ENCODE measurements around the gene TOMM40. TPM values are rescaled to one million over a fixed set of nuclear protein-coding genes. Genes with fewer than 3 reads are reported as not detected.

Gene TOMM40
- total and polyA plus RNA-seq, 2 experiments from 2014 or later: 52.9 to 54.6 TPM

- 87 to 90% methylated on average over 4 to 6 of the region's 6 CpGs for WGBS, 2 experiments (ENCODE audit: low coverage in 1 of 2, low lambda C conversion rate in 2 of 2, missing lambda C conversion rate in 2 of 2)
- Histone ChIP-seq H3K27me3 (replicated peaks; ENCODE audit: insufficient read depth) (no peaks in the 10 kb centered on the region), H2AFZ (no peak overlapping the region), H3K9me3 (ENCODE audit: low read depth) (no peaks in the 10 kb centered on the region), H3K27ac (no peak overlapping the region), H3K9ac (no peak overlapping the region), H3K4me1 (ENCODE audit: insufficient read depth) (peaks cover 9% of the 10 kb centered on the region), H3K9me2 (ENCODE audit: insufficient read depth) (no peaks in the 10 kb centered on the region), H3K4me3 (no peak overlapping the region), H3K79me2 (ENCODE audit: insufficient read depth) (peaks cover 49% of the 10 kb centered on the region), H3K36me3 (ENCODE audit: low read depth) (no peaks in the 10 kb centered on the region), H3F3A (ENCODE audit: insufficient read depth) (peaks cover 12% of the 10 kb centered on the region), H4K20me1 (ENCODE audit: insufficient read depth) (no peaks in the 10 kb centered on the region), H3K4me2 (ENCODE audit: unreplicated experiment) (no peak overlapping the region)
- in situ Hi-C loops (cut with MboI): no loop called here
- TF ChIP-seq EZH2 (IDR thresholded peaks at IDR 0.05; ENCODE audit: insufficient read depth, poor library complexity, severe bottlenecking) (no peak), EZH2phosphoT487 (IDR thresholded peaks at IDR 0.05; ENCODE audit: insufficient read depth, low read depth) (no peak)
- peak; percentile 22 for DNase-seq
Observed at GRCh38 chr19:44894052-44894400, 3.0 kb downstream of the TOMM40 start.

- no peaks in the 10 kb centered on the region for H4K20me1 ChIP-seq (ENCODE audit: insufficient read depth)
- no peak overlapping the region for H3K4me3 ChIP-seq
- H3K79me2 ChIP-seq (ENCODE audit: insufficient read depth): peaks cover 49% of the 10 kb centered on the region
- in situ Hi-C loops (cut with MboI): no loop called here
- no peak overlapping the region for H3K9ac ChIP-seq
- no peaks in the 10 kb centered on the region for H3K36me3 ChIP-seq (ENCODE audit: low read depth)
- H3K27ac ChIP-seq: no peak overlapping the region
- H2AFZ ChIP-seq: no peak overlapping the region
- TF ChIP-seq EZH2 (IDR thresholded peaks at IDR 0.05; ENCODE audit: insufficient read depth, poor library complexity, severe bottlenecking): no peak
- TF ChIP-seq EZH2phosphoT487 (IDR thresholded peaks at IDR 0.05; ENCODE audit: insufficient read depth, low read depth): no peak
- H3K9me2 ChIP-seq (ENCODE audit: insufficient read depth): no peaks in the 10 kb centered on the region
- no peak for DNase-seq
- peaks cover 5% of the 10 kb centered on the region for H3K4me1 ChIP-seq (ENCODE audit: insufficient read depth)
- no peaks in the 10 kb centered on the region for H3K27me3 ChIP-seq (replicated peaks; ENCODE audit: insufficient read depth)
- H3K4me2 ChIP-seq (ENCODE audit: unreplicated experiment): no peak overlapping the region
- WGBS, 2 experiments (ENCODE audit: low coverage in 1 of 2, low lambda C conversion rate in 2 of 2, missing lambda C conversion rate in 2 of 2): 71 to 78% methylated on average over 9 of the region's 9 CpGs
- H3F3A ChIP-seq (ENCODE audit: insufficient read depth): peaks cover 2% of the 10 kb centered on the region
- no peaks in the 10 kb centered on the region for H3K9me3 ChIP-seq (ENCODE audit: low read depth)
Observed at GRCh38 chr19:44894946-44895345, 3.9 kb downstream of the TOMM40 start.

GRCh38 chr19:44897835-44898234, 6.8 kb downstream of the TOMM40 start:
- Histone ChIP-seq H3F3A (ENCODE audit: insufficient read depth) (no peaks in the 10 kb centered on the region), H3K79me2 (ENCODE audit: insufficient read depth) (peaks cover 31% of the 10 kb centered on the region), H3K9ac (no peak overlapping the region), H3K27ac (no peak overlapping the region), H4K20me1 (ENCODE audit: insufficient read depth) (no peaks in the 10 kb centered on the region), H2AFZ (no peak overlapping the region), H3K4me3 (no peak overlapping the region), H3K9me3 (ENCODE audit: low read depth) (no peaks in the 10 kb centered on the region), H3K36me3 (ENCODE audit: low read depth) (no peaks in the 10 kb centered on the region; the same call in 1 of the 2 replicates), H3K4me2 (ENCODE audit: unreplicated experiment) (no peak overlapping the region), H3K4me1 (ENCODE audit: insufficient read depth) (no peaks in the 10 kb centered on the region; the same call in 1 of the 2 replicates), H3K9me2 (ENCODE audit: insufficient read depth) (no peaks in the 10 kb centered on the region), H3K27me3 (replicated peaks; ENCODE audit: insufficient read depth) (no peaks in the 10 kb centered on the region)
- DNase-seq: peak; percentile 10
- no peak for TF ChIP-seq EZH2phosphoT487 (IDR thresholded peaks at IDR 0.05; ENCODE audit: insufficient read depth, low read depth)
- TF ChIP-seq EZH2 (IDR thresholded peaks at IDR 0.05; ENCODE audit: insufficient read depth, poor library complexity, severe bottlenecking): no peak
- WGBS, 2 experiments (ENCODE audit: low coverage in 1 of 2, low lambda C conversion rate in 2 of 2, missing lambda C conversion rate in 2 of 2): 81 to 82% methylated on average over 7 to 8 of the region's 8 CpGs
- in situ Hi-C loops (cut with MboI): no loop called here

GRCh38 chr19:44900328-44901244, 9.5 kb downstream of the TOMM40 start:
- Histone ChIP-seq H2AFZ (no peak overlapping the region), H3K4me2 (ENCODE audit: unreplicated experiment) (no peak overlapping the region), H3K27ac (no peak overlapping the region), H3K9me3 (ENCODE audit: low read depth) (no peaks in the 10 kb centered on the region), H3K4me3 (no peak overlapping the region), H3F3A (ENCODE audit: insufficient read depth) (no peaks in the 10 kb centered on the region), H3K79me2 (ENCODE audit: insufficient read depth) (peaks cover 11% of the 10 kb centered on the region; the same call in 1 of the 2 replicates), H3K4me1 (ENCODE audit: insufficient read depth) (no peaks in the 10 kb centered on the region; the same call in 1 of the 2 replicates), H3K9ac (no peak overlapping the region), H3K36me3 (ENCODE audit: low read depth) (no peaks in the 10 kb centered on the region; the same call in 1 of the 2 replicates), H4K20me1 (ENCODE audit: insufficient read depth) (no peaks in the 10 kb centered on the region), H3K9me2 (ENCODE audit: insufficient read depth) (no peaks in the 10 kb centered on the region), H3K27me3 (replicated peaks; ENCODE audit: insufficient read depth) (peaks cover 7% of the 10 kb centered on the region)
- in situ Hi-C loops (cut with MboI): no loop called here
- TF ChIP-seq EZH2 (IDR thresholded peaks at IDR 0.05; ENCODE audit: insufficient read depth, poor library complexity, severe bottlenecking) (no peak), EZH2phosphoT487 (IDR thresholded peaks at IDR 0.05; ENCODE audit: insufficient read depth, low read depth) (no peak)
- DNase-seq: no peak
- WGBS, 2 experiments (ENCODE audit: low coverage in 1 of 2, low lambda C conversion rate in 2 of 2, missing lambda C conversion rate in 2 of 2): 93 to 95% methylated on average over 18 to 19 of the region's 19 CpGs

All from GM23248 (cell line).